GM23248 (cell line): ENCODE data around the gene PHACTR4.
"Not testable (repeated sequence)": the region's sequence is repeated elsewhere in the genome, so short reads cannot be mapped to it uniquely, and the experiment has no call there.

Experiments
- EZH2 ChIP-seq: fragments of 200-600 bp; sonication (generic); IDR thresholded peaks from 2 replicates; pipeline ENCODE4 v1.6.1; 2018; ENCODE audit warnings: antibody characterized with exemption, mild to moderate bottlenecking; ENCODE audit not compliant: insufficient read depth, poor library complexity, severe bottlenecking
- EZH2phosphoT487 ChIP-seq: fragments of 200-600 bp; sonication (generic); IDR thresholded peaks from 2 replicates; pipeline ENCODE4 v1.6.1; 2018; ENCODE audit warnings: antibody characterized with exemption, moderate library complexity, mild to moderate bottlenecking, low read depth; ENCODE audit not compliant: insufficient read depth

- not testable (repeated sequence) for TF ChIP-seq EZH2phosphoT487, EZH2
Measured at GRCh38 chr1:28448094-28448611, 78.6 kb downstream of the PHACTR4 start.
